Heart left ventricle (tissue), 16 donors: ENCODE measurements around the gene ARL15. TPM values are rescaled to one million over a fixed set of nuclear protein-coding genes. Genes with fewer than 3 reads are reported as not detected.

Experiments used
- ATAC-seq, 4 donors: fragments of 200-7000 bp; cut with Tn5 transposase; one replicate each; pipeline ENCODE4 v1.9.1; 2020 to 2022; ENCODE audit warnings: moderate library complexity in 4 of 4, mild to moderate bottlenecking in 3 of 4, moderate number of reproducible peaks in 1 of 4
- DNase-seq, 5 donors: peaks; one replicate each; pipeline ENCODE4 v3.0.0-alpha.2; 2020
- H3K27ac ChIP-seq, 12 donors: fragments of 200-600 bp; sonication (generic) in 4 of 12; one replicate each; pipeline versions ENCODE4 v1.5.0 to v1.8.0; 2016 to 2022; ENCODE audit warnings: mild to moderate bottlenecking in 2 of 12
- H3K27me3 ChIP-seq, 9 donors: fragments of 200-600 bp; sonication (generic) in 2 of 9; one replicate each; pipeline versions ENCODE4 v1.5.1 to v1.8.0; 2016 to 2022; ENCODE audit warnings: mild to moderate bottlenecking in 3 of 9
- H3K36me3 ChIP-seq, 9 donors: fragments of 200-600 bp; sonication (generic) in 2 of 9; one replicate each; pipeline versions ENCODE4 v1.5.0 to v1.8.0; 2018 to 2022; ENCODE audit warnings: mild to moderate bottlenecking in 2 of 9
- H3K4me1 ChIP-seq, 12 donors: fragments of 200-600 bp; sonication (generic) in 4 of 12; one replicate each; pipeline versions ENCODE4 v1.5.0 to v1.8.0; 2016 to 2022; ENCODE audit warnings: mild to moderate bottlenecking in 3 of 12
- H3K4me3 ChIP-seq, 12 donors: fragments of 200-600 bp; sonication (generic) in 4 of 12; one replicate each; pipeline versions ENCODE4 v1.5.0 to v1.8.0; 2017 to 2022; ENCODE audit warnings: mild to moderate bottlenecking in 9 of 12, moderate library complexity in 4 of 12
- H3K9me3 ChIP-seq, 12 donors: fragments of 200-600 bp; sonication (generic) in 4 of 12; one replicate each; pipeline versions ENCODE4 v1.5.0 to v1.8.0; 2016 to 2022; ENCODE audit warnings: mild to moderate bottlenecking in 1 of 12
- CTCF ChIP-seq, 12 donors: fragments of 200-600 bp; sonication (generic) in 4 of 12; IDR thresholded peaks; one replicate each; pipeline versions ENCODE4 v1.5.0 to v1.8.0; 2018 to 2022; ENCODE audit warnings: antibody characterized with exemption in 12 of 12, mild to moderate bottlenecking in 5 of 12
- POLR2A ChIP-seq, 2 donors: fragments of 450-650 bp; IDR thresholded peaks; one replicate each; pipeline ENCODE4 v1.6.1; 2017; ENCODE audit warnings: antibody characterized with exemption in 2 of 2, mild to moderate bottlenecking in 2 of 2, moderate library complexity in 2 of 2
- WGBS, 4 donors: extraction: QIAGEN DNeasy Blood & Tissue Kit in 2 of 4; methylation state at CpG; one replicate each; pipeline versions ENCODE4 v1.1.5 to v1.1.7; 2013 to 2018; 5-methylcytosine and 5-hydroxymethylcytosine counted together
- intact Hi-C, 10 donors: fragments of 100-400 bp; cut with DNase I; formaldehyde crosslinking; loops; one replicate each; pipeline versions ENCODE4 v1.11.1 to v1.14.2; 2022
- polyA plus RNA-seq, 2 donors: library from polyadenylated mRNA; stranded (reverse); fragments of 200-250 nt; gene quantifications; one replicate each; pipeline ENCODE4 v1.2.3, GENCODE V29; 2013
- total RNA-seq, 9 donors: library from RNA; depleted of rRNA in 2 of 9; stranded (reverse); fragments of >200 nt in 2 of 9; fragmentation: NEBNext Ultra II Directional in 3 of 9; extraction: Animal tissue kit (Norgen Biotek cat#: 25700) in 3 of 9; gene quantifications; one replicate each; pipeline versions ENCODE4 v1.1.0 to v1.2.4, GENCODE V29; 2016 to 2023
- donor health status: ischemic (EF 13 %, LVEDD 7.1; RV severe dilation, severe dysfunction).
- donor health status: healthy with polysubstance abuse.
- donor health status: DM: no; HTN: yes; CAD: no.
- donor health status: DM: no; HTN: no; CAD: no.
- donor health status: ischemic (EF 25% LVEDD 6.9; RV normal size, moderate dysfunction).
- donor health status: ischemic (EF 25% LVEDD 5.7; RV mildly dilated, moderate dysfunction).
- donor health status: healthy.
- donor health status: DM: yes; HTN: yes; CAD: no.
- donor health status: ischemic (EF 35%, LVEDD 5.7; RV mildly dilated, moderate dysfunction).
- donor health status: nonischemic (EF 11% LVEDD 7.7; RV severe dilation, severe dysfunction).
- donor health status: DM: yes; HTN: yes; CAD: no.
- donor health status: PGD.
- donor health status: ischemic (EF 29% LVEDD 5.4; RV normal size, mild dysfunction).
- donor health status: nonischemic (EF 23%, LVEDD 6.1; RV moderate dilation, normal function).

ARL15 gene
- total and polyA plus RNA-seq, 11 donors = 7.1 to 35.0 (median 23.2) TPM

- ATAC-seq = no peak
- Histone ChIP-seq H3K9me3 (peaks cover 0 to 13% (median 0%) of the 10 kb centered on the region in 12 donors), H3K4me1 (no peaks in the 10 kb centered on the region), H3K36me3 (peaks cover 0 to 5% (median 0%) of the 10 kb centered on the region in 9 donors), H3K27ac (no peak overlapping the region), H3K4me3 (no peak overlapping the region), H3K27me3 (no peaks in the 10 kb centered on the region)
- intact Hi-C loops = loop anchor here in 2 of 10 donors (10.0 kb wide), 2 partner anchors 495 to 505 kb away; partner anchors contain the start of gene FST (in 1 of the 2)
- TF ChIP-seq CTCF (IDR thresholded peaks at IDR 0.05) (no peak), POLR2A (IDR thresholded peaks at IDR 0.05) (no peak)
- no peak for DNase-seq
Observed at GRCh38 chr5:53980061-53980460, 330.3 kb downstream of the ARL15 start.

GRCh38 chr5:53974021-53974420 is 336.4 kb downstream of the ARL15 start:
- ATAC-seq = no peak
- DNase-seq = no peak
- Histone ChIP-seq H3K4me3 (no peak overlapping the region), H3K36me3 (peaks cover 0 to 10% (median 0%) of the 10 kb centered on the region in 9 donors), H3K27ac (no peak overlapping the region), H3K9me3 (no peaks in the 10 kb centered on the region), H3K27me3 (no peaks in the 10 kb centered on the region), H3K4me1 (peaks cover 0 to 23% (median 0%) of the 10 kb centered on the region in 12 donors)
- TF ChIP-seq POLR2A (IDR thresholded peaks at IDR 0.05) (no peak), CTCF (IDR thresholded peaks at IDR 0.05) (no peak)
- WGBS, 4 donors = 93 to 100% (median 97%) methylated on average over 1 of the region's 1 CpG
- intact Hi-C loops = loop anchor here in 1 of 10 donors (5.0 kb wide), 1 partner anchor 37 kb away; no protein-coding TSS in a partner anchor

GRCh38 chr5:53972314-53972713 is 338.1 kb downstream of the ARL15 start:
- intact Hi-C loops = loop anchor here in 1 of 10 donors (5.0 kb wide), 1 partner anchor 35 kb away; no protein-coding TSS in a partner anchor
- Histone ChIP-seq H3K4me3 (no peak overlapping the region), H3K36me3 (peaks cover 0 to 10% (median 0%) of the 10 kb centered on the region in 9 donors), H3K4me1 (peaks cover 0 to 26% (median 0%) of the 10 kb centered on the region in 12 donors), H3K9me3 (no peaks in the 10 kb centered on the region), H3K27me3 (no peaks in the 10 kb centered on the region), H3K27ac (no peak overlapping the region)
- TF ChIP-seq POLR2A (IDR thresholded peaks at IDR 0.05) (no peak), CTCF (IDR thresholded peaks at IDR 0.05) (no peak)
- ATAC-seq = no peak
- WGBS, 4 donors = 97 to 99% (median 98%) methylated on average over 4 of the region's 4 CpGs
- DNase-seq = no peak

GRCh38 chr5:53971551-53971950 is 338.8 kb downstream of the ARL15 start:
- Histone ChIP-seq H3K4me3 (no peak overlapping the region), H3K36me3 (peaks cover 0 to 10% (median 0%) of the 10 kb centered on the region in 9 donors), H3K9me3 (no peaks in the 10 kb centered on the region), H3K4me1 (peaks cover 0 to 26% (median 0%) of the 10 kb centered on the region in 12 donors), H3K27ac (no peak overlapping the region), H3K27me3 (no peaks in the 10 kb centered on the region)
- DNase-seq (no peak), ATAC-seq (no peak)
- intact Hi-C loops = loop anchor here in 2 of 10 donors (1.0 to 5.0 kb wide), 2 partner anchors 34 kb away; no protein-coding TSS in a partner anchor
- no peak for TF ChIP-seq CTCF (IDR thresholded peaks at IDR 0.05)
- TF ChIP-seq POLR2A (IDR thresholded peaks at IDR 0.05) = no peak
